DOHH2 (cell line): ENCODE measurements around the gene CPNE5.

Experiments
- H3F3A ChIP-seq: fragments of 200-600 bp; sonication (generic), shearing (Covaris generic); 2 replicates; pipeline ENCODE4 v1.6.0; 2016; ENCODE audit warnings: antibody characterized with exemption, mild to moderate bottlenecking; ENCODE audit not compliant: control insufficient read depth, insufficient read depth
- H3K27ac ChIP-seq: fragments of 200-600 bp; sonication (generic); 2 replicates; pipeline ENCODE4 v1.5.1; 2014; ENCODE audit warnings: low read depth, mild to moderate bottlenecking, low read length, moderate library complexity
- H3K27me3 ChIP-seq: fragments of 200-600 bp; sonication (generic); 2 replicates; pipeline ENCODE4 v1.6.1; 2014; ENCODE audit warnings: mild to moderate bottlenecking, low read length, mixed read lengths; ENCODE audit not compliant: control insufficient read depth
- H3K36me3 ChIP-seq: fragments of 200-600 bp; sonication (generic); 2 replicates; pipeline ENCODE4 v1.6.1; 2014; ENCODE audit warnings: mild to moderate bottlenecking, low read length, moderate library complexity, mixed read lengths; ENCODE audit not compliant: control insufficient read depth
- H3K4me1 ChIP-seq: fragments of 200-600 bp; sonication (generic); 2 replicates; pipeline ENCODE4 v1.6.1; 2014; ENCODE audit warnings: mild to moderate bottlenecking, low read length, mixed read lengths; ENCODE audit not compliant: control insufficient read depth
- H3K4me2 ChIP-seq: fragments of 200-600 bp; sonication (generic); 2 replicates; pipeline ENCODE4 v1.6.0; 2014; ENCODE audit warnings: mild to moderate bottlenecking, low read length, moderate library complexity
- H3K4me3 ChIP-seq: fragments of 200-600 bp; sonication (generic); 2 replicates; pipeline ENCODE4 v1.5.1; 2014; ENCODE audit warnings: mild to moderate bottlenecking, low read length, mixed read lengths
- H3K79me2 ChIP-seq: fragments of 200-600 bp; sonication (generic); 2 replicates; pipeline ENCODE4 v1.6.1; 2014; ENCODE audit warnings: mild to moderate bottlenecking, low read length, mixed read lengths; ENCODE audit not compliant: control insufficient read depth
- H3K9me2 ChIP-seq: fragments of 200-600 bp; sonication (generic); replicated peaks from 2 replicates; pipeline ENCODE4 v1.6.1; 2014; ENCODE audit warnings: mild to moderate bottlenecking, low read length, mixed read lengths; ENCODE audit not compliant: control insufficient read depth
- H3K9me3 ChIP-seq: fragments of 200-600 bp; sonication (generic); 2 replicates; pipeline ENCODE4 v1.6.1; 2014; ENCODE audit warnings: antibody characterized with exemption, low read length, mixed read lengths; ENCODE audit not compliant: control insufficient read depth, insufficient read depth
- H4K20me1 ChIP-seq: fragments of 200-600 bp; sonication (generic); 2 replicates; pipeline ENCODE4 v1.6.0; 2014; ENCODE audit warnings: low read depth, mild to moderate bottlenecking, antibody characterized with exemption, low read length, moderate library complexity; ENCODE audit not compliant: control insufficient read depth, insufficient read depth
- CTCF ChIP-seq: fragments of 200-600 bp; sonication (generic); IDR thresholded peaks from one replicate; pipeline ENCODE4 v1.5.1; 2014; ENCODE audit warnings: antibody characterized with exemption, mild to moderate bottlenecking, low read depth, low read length; ENCODE audit not compliant: poor library complexity, severe bottlenecking
- EZH2phosphoT487 ChIP-seq: fragments of 200-600 bp; sonication (generic); IDR thresholded peaks from 2 replicates; pipeline ENCODE4 v1.6.1; 2017; ENCODE audit warnings: borderline replicate concordance, mild to moderate bottlenecking, antibody characterized with exemption, low read length, moderate library complexity, mixed read lengths

CPNE5 gene

DNA sequence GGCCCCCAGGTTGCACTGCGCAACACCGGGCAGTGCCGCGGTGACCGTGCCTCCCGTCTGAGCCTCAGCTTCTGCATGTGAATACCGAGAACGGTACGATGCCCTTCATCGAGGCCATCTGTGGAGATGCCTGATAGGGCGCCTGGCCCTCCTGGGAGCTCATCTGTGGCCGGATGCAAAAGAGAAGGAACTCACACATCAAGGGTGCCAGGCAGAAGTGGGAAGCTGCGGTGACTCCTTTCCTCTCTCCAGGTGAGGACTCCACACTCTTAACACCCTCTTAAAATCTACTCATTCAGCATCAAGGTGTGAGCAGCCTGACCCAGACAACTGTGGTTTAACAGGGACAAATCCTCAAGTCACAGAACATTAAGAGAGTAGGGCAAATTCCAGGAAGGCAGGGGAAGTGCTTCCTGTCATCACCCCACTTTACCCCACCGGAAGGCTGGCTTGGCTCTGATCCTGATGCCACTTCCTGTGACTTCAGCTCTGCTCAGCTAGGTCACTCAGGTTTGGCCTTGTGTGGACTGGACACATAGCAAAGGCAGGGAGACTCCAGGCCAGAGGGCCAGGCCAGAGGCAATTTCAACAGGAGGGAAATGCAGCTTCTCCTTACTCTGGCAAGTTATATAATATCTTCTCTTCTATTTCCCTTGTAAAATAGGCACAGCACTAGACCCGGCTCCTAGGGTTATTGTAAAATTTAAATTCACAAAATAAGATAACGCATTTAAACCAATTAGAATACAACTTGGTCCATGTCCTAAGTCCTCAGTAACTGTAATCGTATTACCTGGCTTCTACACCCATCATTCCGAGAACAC lies 69.4 kb downstream of the CPNE5 start:
- Histone ChIP-seq H3K4me1 (peaks cover 34% of the 10 kb centered on the region), H3K27ac (no peak overlapping the region), H3K9me3 (no peaks in the 10 kb centered on the region), H3K27me3 (peaks cover 12% of the 10 kb centered on the region), H3K4me2 (peak overlapping the region; percentile 29), H3K9me2 (no peaks in the 10 kb centered on the region), H3F3A (no peaks in the 10 kb centered on the region), H3K4me3 (0 out of 2 replicates have a peak overlapping the region, but pooled peaks have one; percentile 6), H4K20me1 (no peaks in the 10 kb centered on the region), H3K36me3 (no peaks in the 10 kb centered on the region), H3K79me2 (no peaks in the 10 kb centered on the region)
- no peak for TF ChIP-seq EZH2phosphoT487
- TF ChIP-seq CTCF = no peak

GRCh38 chr6:36769183-36769675 lies 70.0 kb downstream of the CPNE5 start:
- no peak for TF ChIP-seq EZH2phosphoT487
- TF ChIP-seq CTCF = no peak
- H3K27me3 ChIP-seq = peaks cover 5% of the 10 kb centered on the region
- no peaks in the 10 kb centered on the region for H3K9me2 ChIP-seq
- 0 out of 2 replicates have a peak overlapping the region, but pooled peaks have one; percentile 6 for H3K4me3 ChIP-seq
- H3K4me1 ChIP-seq = peaks cover 35% of the 10 kb centered on the region
- H3F3A ChIP-seq = no peaks in the 10 kb centered on the region
- H3K79me2 ChIP-seq = no peaks in the 10 kb centered on the region
- no peaks in the 10 kb centered on the region for H3K9me3 ChIP-seq
- H3K36me3 ChIP-seq = no peaks in the 10 kb centered on the region
- H3K4me2 ChIP-seq = peak overlapping the region; percentile 29
- H3K27ac ChIP-seq = no peak overlapping the region
- no peaks in the 10 kb centered on the region for H4K20me1 ChIP-seq

GRCh38 chr6:36766399-36766945 lies 72.8 kb downstream of the CPNE5 start:
- no peaks in the 10 kb centered on the region for H3K27me3 ChIP-seq
- no peak overlapping the region for H3K27ac ChIP-seq
- no peaks in the 10 kb centered on the region for H3K9me3 ChIP-seq
- TF ChIP-seq CTCF = no peak
- TF ChIP-seq EZH2phosphoT487 = no peak
- H3K36me3 ChIP-seq = no peaks in the 10 kb centered on the region
- H3K9me2 ChIP-seq = no peaks in the 10 kb centered on the region
- no peaks in the 10 kb centered on the region for H3K79me2 ChIP-seq
- no peak overlapping the region for H3K4me3 ChIP-seq
- H3K4me2 ChIP-seq = peak overlapping the region; percentile 57
- no peaks in the 10 kb centered on the region for H3F3A ChIP-seq
- peaks cover 35% of the 10 kb centered on the region for H3K4me1 ChIP-seq
- no peaks in the 10 kb centered on the region for H4K20me1 ChIP-seq
